CD4-positive, CD25-positive, alpha-beta regulatory T cell (primary cell): ENCODE measurements around the gene PCA3. TPM values are rescaled to one million over a fixed set of nuclear protein-coding genes. Genes with fewer than 3 reads are reported as not detected.

Experiments
- ATAC-seq, 2 donors: fragments of 150-1000 bp; cut with Tn5 transposase; one replicate each; pipeline ENCODE4 v1.10.0; 2021; ENCODE audit warnings: low read depth in 2 of 2, moderate number of reproducible peaks in 2 of 2, moderate library complexity in 1 of 2
- DNase-seq, 3 donors: peaks; one replicate each; pipeline versions ENCODE4 v3.0.0 to v3.0.0-alpha.2; 2012 to 2022; ENCODE audit warnings: mixed read lengths in 1 of 3
- H3K27ac ChIP-seq: one replicate; pipeline ENCODE4 v1.7.0; 2013; ENCODE audit warnings: mild to moderate bottlenecking, low read length; ENCODE audit not compliant: insufficient read depth, poor library complexity, severe bottlenecking
- H3K27me3 ChIP-seq: one replicate; pipeline ENCODE4 v1.7.0; 2013; ENCODE audit warnings: low read length; ENCODE audit not compliant: control insufficient read depth, insufficient read depth
- H3K36me3 ChIP-seq: one replicate; pipeline ENCODE4 v1.7.0; 2013; ENCODE audit warnings: mild to moderate bottlenecking, low read length, moderate library complexity; ENCODE audit not compliant: control insufficient read depth, insufficient read depth
- H3K4me1 ChIP-seq: 2 replicates; pipeline ENCODE4 v1.7.0; 2013; ENCODE audit warnings: mild to moderate bottlenecking, low read length; ENCODE audit not compliant: insufficient read depth, control insufficient read depth, poor library complexity, severe bottlenecking
- H3K4me3 ChIP-seq: one replicate; pipeline ENCODE4 v1.7.0; 2013; ENCODE audit warnings: low read depth, mild to moderate bottlenecking, low read length, moderate library complexity
- H3K9me3 ChIP-seq, 2 experiments: 1 replicate in 1 of 2; 2 replicates in 1 of 2; pipeline ENCODE4 v1.7.0; 2013; ENCODE audit warnings: low read length in 2 of 2, mild to moderate bottlenecking in 1 of 2, moderate library complexity in 1 of 2; ENCODE audit not compliant: control insufficient read depth in 2 of 2
- H3K27ac Mint-ChIP-seq, 3 donors: one replicate each; pipeline ENCODE4 v1.8.0; 2020 to 2022; ENCODE audit warnings: mild to moderate bottlenecking in 3 of 3, mixed read lengths in 3 of 3, moderate library complexity in 2 of 3
- H3K27me3 Mint-ChIP-seq: one replicate; pipeline ENCODE4 v1.8.0; 2022; ENCODE audit warnings: mild to moderate bottlenecking, mixed read lengths
- H3K36me3 Mint-ChIP-seq: one replicate; pipeline ENCODE4 v1.8.0; 2020; ENCODE audit warnings: mixed read lengths
- H3K4me1 Mint-ChIP-seq, 4 donors: one replicate each; pipeline ENCODE4 v1.8.0; 2020 to 2022; ENCODE audit warnings: mixed read lengths in 4 of 4, mild to moderate bottlenecking in 1 of 4
- H3K4me3 Mint-ChIP-seq, 4 donors: one replicate each; pipeline ENCODE4 v1.8.0; 2020 to 2022; ENCODE audit warnings: mild to moderate bottlenecking in 4 of 4, mixed read lengths in 4 of 4, moderate library complexity in 3 of 4
- H3K9me3 Mint-ChIP-seq, 7 donors: one replicate each; pipeline ENCODE4 v1.8.0; 2020 to 2022; ENCODE audit warnings: mixed read lengths in 7 of 7, mild to moderate bottlenecking in 3 of 7, moderate library complexity in 2 of 7
- polyA plus RNA-seq, 4 donors: library from polyadenylated mRNA; unstranded; fragments of 300-500 nt; fragmentation: Illumina TruSeq; gene quantifications; one replicate each; pipeline ENCODE4 v1.2.3, GENCODE V29; 2021
- total RNA-seq: library from RNA; stranded (reverse); gene quantifications from one replicate; pipeline ENCODE4 v1.2.3, GENCODE V29; 2022

PCA3 gene
- total and polyA plus RNA-seq, 5 donors from 2014 or later, result not detected

DNA sequence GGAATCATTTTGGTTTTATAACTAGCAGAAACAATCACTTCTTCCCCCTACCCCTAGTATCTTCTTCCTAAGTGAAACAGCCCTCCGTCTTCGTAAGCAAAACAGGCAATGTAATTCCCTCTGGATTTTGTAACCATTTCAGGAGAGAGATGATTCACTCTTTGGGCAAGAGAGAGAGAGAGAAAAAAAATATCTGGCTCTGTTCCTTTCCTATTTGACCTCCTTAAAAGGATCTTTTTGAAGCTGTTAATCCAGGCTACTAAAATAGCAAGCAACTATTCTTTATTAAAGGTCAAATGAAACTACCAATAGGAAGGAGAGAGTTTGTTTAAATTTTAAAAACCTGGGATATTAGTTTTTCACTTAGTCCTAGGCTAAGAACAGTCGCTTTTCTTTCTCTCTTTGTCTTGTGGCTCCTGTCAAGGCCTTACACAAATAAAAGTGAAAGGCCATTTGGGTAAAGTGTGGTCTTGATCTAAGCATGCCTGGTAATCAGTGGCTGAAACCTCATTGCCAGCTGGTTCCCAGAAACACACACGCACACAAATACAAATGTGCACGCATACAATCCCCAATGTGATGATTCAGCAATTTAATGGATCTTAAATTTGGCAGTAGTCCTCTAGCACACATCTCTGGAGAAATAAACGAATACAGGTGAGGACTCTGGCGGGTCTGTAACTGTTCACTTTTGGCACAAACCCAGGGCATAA is 71.5 kb downstream of the PCA3 start:
- DNase-seq, result no peak
- H3K36me3 ChIP-seq, result no peaks in the 10 kb centered on the region
- Mint-ChIP-seq H3K4me3 (no peak overlapping the region), H3K4me1 (no peaks in the 10 kb centered on the region), H3K27me3 (peaks cover 5% of the 10 kb centered on the region), H3K27ac (no peak overlapping the region), H3K36me3 (no peaks in the 10 kb centered on the region), H3K9me3 (peaks cover 0 to 1% (median 0%) of the 10 kb centered on the region in 7 donors)
- H3K27me3 ChIP-seq, result no peaks in the 10 kb centered on the region
- H3K4me3 ChIP-seq, result no peak overlapping the region
- H3K4me1 ChIP-seq, result no peaks in the 10 kb centered on the region
- ATAC-seq, result no peak
- H3K9me3 ChIP-seq, result no peaks in the 10 kb centered on the region
- H3K27ac ChIP-seq, result no peak overlapping the region

Other genes starting within 250 kb of the PCA3 start
- not detected for gene PRUNE2, start 141.7 kb downstream of the PCA3 start, total RNA-seq
- gene PRUNE2, start 141.7 kb downstream of the PCA3 start, polyA plus RNA-seq, result under 1 TPM in 2 of 4 donors, not detected in 2; 0.28 to 0.30 TPM